Hepatic stellate cell (primary cell): Measurements from ENCODE around the gene METTL22.

ENCODE experiments used
- DNase-seq: peaks from one replicate; pipeline ENCODE4 v3.0.0; 2011; ENCODE audit warnings: low spot score

METTL22 gene

GRCh38 chr16:8594149-8594666 lies 27.3 kb upstream of the METTL22 start:
- DNase-seq = no peak

GRCh38 chr16:8595783-8596182 lies 25.7 kb upstream of the METTL22 start:
- DNase-seq = no peak

GRCh38 chr16:8596581-8596980 lies 24.9 kb upstream of the METTL22 start:
- no peak for DNase-seq

- DNase-seq = no peak
Observed at GRCh38 chr16:8600144-8600775, 21.2 kb upstream of the METTL22 start.

- DNase-seq = no peak
Observed at GRCh38 chr16:8605554-8605953, 15.9 kb upstream of the METTL22 start.

GRCh38 chr16:8607214-8607613 lies 14.3 kb upstream of the METTL22 start:
- DNase-seq = no peak

GRCh38 chr16:8611122-8611521 lies 10.4 kb upstream of the METTL22 start:
- DNase-seq = no peak

- DNase-seq = no peak
Observed at GRCh38 chr16:8611886-8612600, 9.5 kb upstream of the METTL22 start.

GRCh38 chr16:8614435-8615029 lies 7.0 kb upstream of the METTL22 start:
- DNase-seq = no peak

- no peak for DNase-seq
Observed at GRCh38 chr16:8619671-8620370, 1.7 kb upstream of the METTL22 start.

GRCh38 chr16:8620535-8620934 lies 963 bp upstream of the METTL22 start:
- DNase-seq = no peak

GRCh38 chr16:8621222-8621571 lies 301 bp upstream of the METTL22 start:
- DNase-seq = no peak

GRCh38 chr16:8622315-8622656 lies 788 bp downstream of the METTL22 start:
- DNase-seq = no peak

GRCh38 chr16:8623634-8624033 lies 2.1 kb downstream of the METTL22 start:
- peak; percentile 26 for DNase-seq

- DNase-seq = no peak
Observed at GRCh38 chr16:8625491-8626087, 4.1 kb downstream of the METTL22 start.

GRCh38 chr16:8626946-8627345 lies 5.4 kb downstream of the METTL22 start:
- no peak for DNase-seq

- DNase-seq = no peak
Observed at GRCh38 chr16:8627456-8627855, 6.0 kb downstream of the METTL22 start.

- no peak for DNase-seq
Observed at GRCh38 chr16:8628981-8629725, 7.7 kb downstream of the METTL22 start.

- no peak for DNase-seq
Observed at GRCh38 chr16:8630255-8630953, 8.9 kb downstream of the METTL22 start.

- DNase-seq = no peak
Observed at GRCh38 chr16:8631373-8631772, 9.9 kb downstream of the METTL22 start.

- DNase-seq = no peak
Observed at GRCh38 chr16:8631818-8632465, 10.4 kb downstream of the METTL22 start.
